GM21717 (cell line): ENCODE measurements around the gene SLC8B1.

Source experiments
- ATAC-seq: cut with Tn5 transposase; IDR thresholded peaks from one replicate; pipeline ENCODE4 v1.9.1; 2021; ENCODE audit warnings: mild to moderate bottlenecking, moderate library complexity; ENCODE audit not compliant: unreplicated experiment

Gene SLC8B1

DNA sequence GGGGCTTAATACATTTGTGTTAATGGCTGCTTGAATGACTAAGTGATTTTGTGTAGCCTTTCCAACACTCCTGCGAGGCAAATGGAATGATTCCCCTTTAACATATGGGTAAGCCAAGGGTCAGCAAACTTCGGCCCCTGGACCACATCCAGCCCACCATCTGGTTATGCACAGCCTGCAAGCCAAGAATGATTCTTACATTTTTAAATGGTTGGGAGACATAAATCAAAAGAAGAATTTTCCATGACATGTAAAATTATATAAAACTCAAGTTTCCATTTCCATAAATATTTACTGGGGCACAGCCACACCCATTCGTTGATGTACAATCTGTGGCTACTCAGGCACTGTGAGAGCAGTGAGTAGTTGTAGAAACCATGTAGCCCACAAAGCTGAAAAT lies 9.0 kb downstream of the SLC8B1 start:
- ATAC-seq: no peak

DNA sequence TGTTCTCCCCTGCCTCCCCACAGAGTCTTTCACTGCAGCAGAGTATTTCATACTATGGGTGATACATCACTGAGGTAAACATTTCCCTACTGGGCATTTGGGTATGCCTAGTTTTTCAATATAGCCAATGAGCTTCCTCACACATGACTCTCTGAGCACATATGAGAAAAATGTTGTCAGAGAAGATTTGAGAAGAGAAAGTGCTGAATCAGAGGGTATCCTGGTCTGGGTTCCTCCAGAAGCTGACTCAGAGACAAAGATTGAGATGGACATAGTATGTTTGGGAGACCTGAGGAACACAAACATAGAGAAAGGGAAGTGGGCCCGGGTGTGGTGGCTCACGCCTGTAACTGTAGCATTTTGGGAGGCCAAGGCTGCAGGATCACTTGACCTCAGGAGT lies 12.6 kb downstream of the SLC8B1 start:
- ATAC-seq: no peak

DNA sequence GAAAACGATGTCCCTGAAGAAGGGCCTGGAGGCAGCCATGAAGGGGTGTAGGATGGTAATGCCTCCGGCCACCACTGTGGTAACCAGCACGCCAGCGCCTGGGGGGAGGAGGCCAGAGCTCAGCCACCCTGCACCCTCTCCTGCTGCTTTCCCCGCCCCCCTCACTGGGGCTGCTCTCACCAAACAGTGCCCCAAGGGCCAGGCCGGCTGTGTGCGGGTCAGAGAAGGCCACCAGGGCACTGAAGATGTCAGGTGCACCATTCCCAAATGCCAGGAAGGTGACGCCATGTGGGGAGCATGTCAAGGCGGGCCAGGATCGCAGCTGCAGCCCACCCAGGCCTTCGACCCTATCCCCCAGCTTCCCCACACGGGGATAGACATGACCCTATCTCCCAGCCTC lies 14.5 kb downstream of the SLC8B1 start:
- ATAC-seq: no peak

DNA sequence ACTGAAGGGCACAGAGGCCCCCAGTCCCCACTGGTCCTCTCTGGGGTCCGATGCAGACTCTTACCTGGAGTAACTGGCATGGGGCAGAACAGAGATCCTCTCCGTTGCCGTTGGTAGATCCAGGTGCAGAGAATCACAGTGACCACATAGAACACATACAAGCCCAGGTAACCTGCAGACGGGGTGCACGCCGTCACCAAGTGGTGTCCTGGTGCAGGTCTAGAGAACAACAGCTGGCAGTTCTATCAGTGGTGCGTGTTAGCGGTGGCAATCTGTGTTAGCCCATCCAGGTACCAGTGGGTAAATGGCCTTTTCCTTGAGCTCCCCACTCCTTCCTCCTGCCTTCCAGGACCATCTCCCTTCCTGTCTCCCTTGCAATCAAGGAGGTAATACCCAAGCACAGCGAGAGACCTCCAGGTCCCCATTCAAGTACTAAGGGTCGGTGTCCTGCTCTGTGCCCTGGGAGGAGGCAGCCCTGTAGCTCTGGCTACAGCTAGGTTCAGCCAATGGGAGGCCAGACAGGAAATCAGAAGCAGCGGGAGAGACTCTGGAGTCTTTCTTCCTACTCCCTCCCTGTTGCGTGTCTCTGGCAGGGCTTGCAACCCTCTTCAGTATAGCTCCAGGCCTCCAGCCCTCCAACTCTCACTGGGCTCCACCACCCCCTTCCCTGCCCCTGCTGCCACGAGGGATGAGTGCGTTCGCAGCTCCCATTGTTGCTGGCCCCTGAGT lies 15.8 kb downstream of the SLC8B1 start:
- ATAC-seq: no peak

DNA sequence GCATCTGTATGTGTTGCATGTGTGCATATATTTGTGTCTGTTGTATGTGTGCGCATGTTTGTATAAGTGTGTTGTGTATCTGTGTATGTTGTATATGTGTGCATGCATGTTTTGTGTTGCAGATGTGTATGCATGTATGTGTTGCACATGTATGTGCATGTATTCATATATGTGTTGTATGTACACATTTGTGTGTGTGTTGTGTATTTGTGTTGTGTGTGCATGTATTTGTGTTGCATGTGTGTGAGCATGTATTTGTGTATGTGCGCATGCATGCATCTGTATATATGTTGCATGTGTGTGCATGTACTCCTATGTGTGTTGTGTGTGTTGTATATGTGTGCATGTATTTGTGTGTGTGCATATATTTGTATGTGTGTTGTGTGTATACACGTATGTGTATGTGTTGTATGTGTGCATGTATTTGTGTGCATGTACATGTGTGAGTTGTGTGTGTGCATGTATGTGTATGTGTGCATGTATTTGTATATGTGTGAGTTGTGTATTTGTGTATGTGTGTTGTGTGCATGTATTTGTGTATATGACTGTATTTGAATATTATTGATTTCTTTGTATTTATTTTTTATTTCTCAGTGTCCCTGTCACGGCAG lies 16.8 kb downstream of the SLC8B1 start:
- no peak for ATAC-seq

DNA sequence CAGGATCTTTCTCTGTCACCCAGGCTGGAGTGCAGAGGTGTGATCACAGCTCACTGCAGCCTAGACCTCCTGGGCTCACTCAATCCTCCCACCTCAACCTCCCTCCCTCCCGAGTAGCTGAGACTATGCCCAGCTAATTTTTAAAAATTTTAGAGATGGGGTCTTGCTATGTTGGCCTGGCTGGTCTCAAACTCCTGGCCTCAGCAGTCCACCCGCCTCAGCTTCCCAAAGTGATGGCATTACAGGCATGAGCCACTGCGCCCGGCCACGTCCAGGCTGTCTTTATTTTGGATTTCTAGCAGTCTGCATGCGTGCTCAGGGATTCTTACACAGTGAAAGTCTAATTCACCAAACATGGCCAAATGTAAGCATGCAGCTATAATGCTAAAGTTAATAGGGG lies 17.8 kb downstream of the SLC8B1 start:
- ATAC-seq: no peak

DNA sequence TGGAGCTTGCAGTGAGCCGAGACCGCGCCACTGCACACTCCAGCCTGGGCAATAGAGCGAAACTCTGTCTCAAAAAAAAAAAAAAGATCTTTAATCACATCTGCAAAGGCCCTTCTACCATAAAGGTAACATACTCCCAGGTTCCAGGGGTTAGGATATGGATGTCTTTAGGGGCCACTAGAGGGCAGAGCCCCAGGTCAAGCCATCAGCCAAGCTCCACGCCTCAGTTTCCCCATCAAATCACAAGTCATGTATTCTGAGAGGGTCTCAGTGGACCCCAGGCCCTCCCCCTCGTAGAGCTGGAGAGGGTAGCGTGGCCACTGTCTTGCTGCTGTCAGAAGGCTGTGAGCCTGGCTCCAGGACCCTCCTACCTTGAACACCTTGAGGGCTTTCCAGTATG lies 18.8 kb downstream of the SLC8B1 start:
- no peak for ATAC-seq

DNA sequence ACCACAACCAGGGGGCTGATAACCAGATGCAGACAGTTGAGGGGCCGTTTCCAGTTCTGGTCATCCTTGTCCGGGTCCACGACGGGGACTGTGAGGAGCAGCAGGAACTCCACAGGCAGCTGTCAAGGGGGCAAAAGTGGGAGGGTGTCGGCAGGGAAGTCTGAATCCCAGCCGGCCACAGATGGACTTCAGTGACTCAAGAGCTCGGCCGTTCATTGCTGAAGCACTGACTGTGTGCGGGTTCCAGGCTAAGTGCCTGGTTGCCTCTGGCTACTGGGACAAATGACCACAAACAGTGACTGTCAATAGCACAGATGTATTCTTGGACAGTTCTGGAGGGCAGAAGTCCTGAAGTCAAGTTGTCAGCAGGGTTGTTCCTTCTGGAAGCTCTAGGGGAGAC lies 19.6 kb downstream of the SLC8B1 start:
- no peak for ATAC-seq

DNA sequence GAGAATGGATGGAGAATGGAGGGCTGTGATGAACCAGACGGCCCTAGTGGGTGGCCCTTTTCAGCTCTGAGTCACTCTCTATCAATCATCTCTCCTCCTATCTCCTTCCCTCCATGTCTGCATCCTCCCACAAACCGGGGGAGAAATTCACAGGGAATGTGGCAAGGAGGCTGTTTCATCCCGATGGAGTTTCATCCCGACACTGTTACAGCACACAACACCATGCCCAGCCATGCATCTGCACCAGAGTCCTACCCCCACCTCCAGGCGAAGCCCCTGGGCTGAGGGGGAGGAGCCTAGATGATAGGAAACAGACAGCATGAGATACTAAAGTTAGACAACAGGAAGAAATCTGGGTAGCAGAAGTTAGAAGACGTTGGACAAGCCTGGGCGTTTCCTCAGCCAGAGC lies 20.8 kb downstream of the SLC8B1 start:
- ATAC-seq: no peak

DNA sequence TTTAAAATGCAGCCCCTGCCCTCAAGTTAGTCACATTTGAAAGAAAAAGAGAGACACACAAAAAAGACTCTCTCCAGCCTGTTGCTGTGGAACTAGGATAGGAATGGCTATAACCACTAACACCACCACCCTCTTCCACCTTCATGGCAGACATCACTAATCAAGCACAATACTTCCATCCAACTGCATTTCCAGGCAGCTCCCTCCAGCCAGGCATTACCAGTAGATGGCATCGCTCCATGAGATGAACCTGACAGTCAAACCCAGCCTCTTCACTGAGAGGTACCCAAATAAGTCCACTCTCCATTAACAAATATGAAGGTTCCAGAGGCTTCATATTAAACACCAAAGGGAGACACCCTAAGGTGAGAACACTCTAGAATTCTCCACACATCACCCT lies 24.4 kb downstream of the SLC8B1 start:
- no peak for ATAC-seq

DNA sequence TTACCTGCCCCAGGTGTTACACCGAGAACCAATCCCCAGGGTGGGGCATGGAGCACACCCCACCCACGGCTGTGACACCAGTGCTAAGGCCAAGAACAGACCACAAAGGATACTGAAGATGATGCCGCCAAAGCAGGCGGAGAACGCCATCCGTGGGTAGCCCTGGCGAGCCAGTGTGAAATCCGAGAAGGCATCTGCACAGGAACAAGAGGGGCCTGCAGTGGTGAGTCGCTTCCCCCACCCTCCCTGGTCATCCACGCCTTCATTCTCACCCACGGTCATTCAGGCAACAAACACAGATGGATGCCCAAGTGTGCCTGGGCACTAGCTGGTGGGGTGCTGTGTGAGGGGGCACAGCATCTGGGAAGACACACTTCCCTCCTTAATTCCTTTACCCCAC lies 28.5 kb downstream of the SLC8B1 start:
- ATAC-seq: no peak

DNA sequence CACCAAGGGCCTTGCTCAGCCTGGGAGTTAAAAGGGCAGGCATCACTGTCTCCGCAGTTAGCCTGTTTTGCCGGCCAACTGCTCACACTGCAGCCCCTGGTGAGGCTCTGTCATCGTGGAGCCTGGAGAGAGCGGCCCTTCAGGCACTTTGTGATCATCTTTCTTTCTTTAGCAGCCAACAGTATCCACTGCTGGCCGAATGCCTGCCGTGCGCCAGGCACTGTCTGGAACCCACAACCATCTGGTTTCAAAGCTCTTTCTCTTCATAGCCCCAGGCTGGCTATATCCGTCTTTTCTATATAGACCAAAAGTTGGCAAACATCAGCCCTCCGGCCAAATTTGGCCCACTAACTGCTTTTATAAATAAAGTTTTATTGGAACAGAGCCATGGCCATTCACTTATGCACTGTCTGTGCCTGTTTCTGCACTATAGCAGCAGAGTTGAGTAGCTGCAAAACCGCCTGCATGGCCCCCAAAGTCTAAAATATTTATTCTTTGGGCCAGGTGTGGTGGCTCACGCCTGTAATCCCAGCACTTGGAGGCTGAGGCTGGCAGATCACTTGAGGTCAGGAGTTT lies 29.5 kb downstream of the SLC8B1 start:
- ATAC-seq: no peak

DNA sequence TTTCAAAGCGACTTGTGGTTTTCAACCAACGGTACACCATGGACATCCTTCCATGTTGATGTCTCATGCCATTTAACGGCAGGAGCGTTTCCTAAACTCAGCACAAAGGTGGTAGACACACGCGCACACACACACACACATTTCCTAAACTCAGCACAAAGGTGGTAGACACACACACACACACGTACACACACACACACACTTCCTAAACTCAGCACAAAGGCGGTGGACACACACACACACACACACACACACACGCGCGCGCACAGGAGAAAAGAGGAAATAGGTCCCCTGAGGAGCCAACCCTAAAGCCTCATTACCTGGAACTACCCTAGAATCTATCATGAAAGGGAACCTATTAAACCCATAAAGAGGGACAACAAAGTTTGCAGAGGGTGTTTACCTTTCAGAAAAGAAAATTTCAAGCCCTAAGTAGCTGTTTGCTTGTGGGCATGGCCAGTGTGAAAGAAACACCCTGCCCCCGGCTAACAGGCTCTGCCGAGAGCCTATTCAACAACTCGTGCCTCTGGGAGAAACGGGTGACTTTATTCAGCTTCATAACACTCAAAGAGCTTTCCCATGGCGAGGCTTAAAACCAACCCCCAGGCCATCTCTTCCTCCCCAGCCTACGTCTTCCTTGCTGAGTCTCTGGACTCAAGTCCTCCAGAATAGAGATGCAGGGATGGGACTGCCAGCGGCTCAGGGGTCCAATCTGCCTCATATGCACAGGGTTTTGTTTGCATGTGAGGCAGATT lies 31.8 kb downstream of the SLC8B1 start:
- no peak for ATAC-seq

DNA sequence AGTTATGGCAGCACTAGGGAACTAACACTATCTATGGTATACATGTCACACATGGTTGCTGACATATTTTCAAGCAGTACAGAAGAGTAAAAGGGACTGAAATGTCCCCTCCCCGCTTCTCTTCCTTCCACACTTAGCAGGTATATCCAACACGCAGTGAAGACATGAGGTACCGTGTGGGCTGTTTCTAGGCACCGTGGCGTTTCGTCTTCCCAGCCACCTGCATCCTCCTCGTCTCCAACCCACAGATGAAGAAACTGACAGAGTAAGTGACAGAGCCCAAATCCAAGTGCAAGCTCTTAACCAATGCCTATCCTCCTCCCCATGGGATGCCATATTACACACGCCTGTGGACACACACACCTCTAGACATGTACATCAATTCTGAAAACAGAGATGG lies 32.4 kb downstream of the SLC8B1 start:
- ATAC-seq: no peak

DNA sequence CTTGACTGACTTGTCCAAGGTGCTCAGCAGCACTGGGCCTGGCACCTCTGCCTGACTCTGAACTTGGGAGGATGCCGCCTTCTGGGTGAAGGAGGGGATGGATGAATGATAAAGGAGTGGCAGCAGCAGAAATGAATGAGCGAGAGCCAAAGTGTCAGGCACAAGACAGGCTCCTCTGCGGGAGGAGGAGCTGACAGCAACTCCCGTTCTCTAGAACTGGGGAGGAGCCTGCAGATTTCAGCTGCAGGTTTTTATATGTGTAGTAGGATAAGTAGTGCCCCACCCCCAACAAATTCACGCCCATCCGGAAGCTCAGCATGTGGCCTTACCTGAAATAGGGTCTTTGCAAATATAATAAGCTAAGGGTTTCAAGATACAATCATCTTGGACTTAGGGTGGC lies 33.1 kb downstream of the SLC8B1 start:
- no peak for ATAC-seq

DNA sequence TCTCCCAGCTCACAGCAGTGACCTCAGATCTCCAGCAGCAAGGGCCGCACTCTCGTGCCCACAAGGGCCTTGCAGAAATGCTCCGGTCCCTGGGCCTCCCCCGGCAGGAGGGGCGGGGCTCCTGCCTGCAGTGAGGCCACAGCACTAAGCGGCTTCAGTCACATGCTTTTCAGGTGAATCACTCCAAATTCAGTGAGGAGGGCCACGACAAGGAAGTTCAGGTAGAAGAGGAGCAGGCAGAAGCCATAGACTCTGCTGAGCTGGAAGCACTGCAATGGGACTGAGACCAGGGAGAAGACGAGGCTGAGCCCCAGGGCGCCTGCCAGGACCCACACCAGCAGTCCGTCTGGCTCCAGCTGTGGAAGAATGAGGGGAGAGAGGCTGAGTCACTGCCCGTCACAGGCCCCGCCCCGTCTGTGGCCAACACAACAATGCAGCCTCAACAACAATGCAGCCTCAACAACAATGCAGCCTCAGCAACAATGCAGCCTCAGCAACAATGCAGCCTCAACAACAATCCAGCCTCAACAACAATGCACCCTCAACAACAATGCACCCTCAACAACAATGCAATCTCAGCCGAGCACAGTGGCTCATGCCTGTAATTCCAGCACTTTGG lies 35.2 kb downstream of the SLC8B1 start:
- ATAC-seq: no peak

DNA sequence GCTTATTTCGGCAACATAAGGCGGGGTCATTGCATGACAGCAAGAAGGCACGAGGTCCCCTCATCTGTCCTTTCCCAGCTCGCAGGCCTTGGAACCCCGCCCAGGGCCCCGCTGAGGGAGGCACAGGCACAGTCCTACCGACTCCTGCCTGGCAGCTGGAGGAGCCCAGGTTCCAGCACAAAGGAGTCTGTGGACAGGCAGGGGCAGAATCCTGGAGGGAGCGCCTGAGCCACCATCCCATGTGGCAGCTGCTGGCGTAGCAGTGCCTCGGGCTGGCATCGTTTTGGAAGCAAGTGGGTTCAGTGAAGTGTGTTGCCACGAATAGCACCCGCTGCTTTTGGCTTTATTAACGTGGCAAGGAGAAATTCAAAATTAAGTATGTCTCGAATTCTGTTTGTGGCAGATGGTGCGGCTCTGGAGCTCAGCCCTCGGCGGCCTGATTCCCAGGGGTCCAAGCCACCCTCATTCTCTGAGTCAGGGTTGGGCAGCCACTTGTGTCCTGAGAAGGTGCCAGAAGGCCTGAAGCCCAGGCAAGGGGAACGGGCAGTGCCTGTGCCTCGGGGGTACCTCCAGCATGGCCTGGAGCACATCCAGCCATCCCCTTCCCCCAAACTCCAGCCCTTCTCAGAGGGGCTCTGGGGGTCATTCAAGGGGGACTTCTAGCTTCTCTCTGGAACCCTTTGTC lies 35.9 kb downstream of the SLC8B1 start:
- ATAC-seq: no peak

DNA sequence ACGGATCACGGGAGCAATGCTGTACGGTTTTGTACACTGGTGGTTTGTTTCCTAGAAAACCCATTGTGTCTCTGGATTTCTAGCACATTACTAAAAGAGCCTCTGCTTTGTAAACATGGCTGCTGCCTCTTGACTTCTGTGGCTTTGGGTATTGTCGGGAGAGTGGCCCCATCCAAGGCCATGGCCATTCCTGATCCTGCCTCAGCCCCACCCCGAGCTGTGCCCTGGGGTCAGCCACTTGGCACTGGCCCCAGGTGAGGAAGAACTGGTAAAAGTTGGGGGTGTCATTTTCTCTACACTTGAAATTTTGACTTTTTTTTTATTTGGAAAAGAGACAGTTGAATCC lies 36.5 kb downstream of the SLC8B1 start:
- no peak for ATAC-seq

DNA sequence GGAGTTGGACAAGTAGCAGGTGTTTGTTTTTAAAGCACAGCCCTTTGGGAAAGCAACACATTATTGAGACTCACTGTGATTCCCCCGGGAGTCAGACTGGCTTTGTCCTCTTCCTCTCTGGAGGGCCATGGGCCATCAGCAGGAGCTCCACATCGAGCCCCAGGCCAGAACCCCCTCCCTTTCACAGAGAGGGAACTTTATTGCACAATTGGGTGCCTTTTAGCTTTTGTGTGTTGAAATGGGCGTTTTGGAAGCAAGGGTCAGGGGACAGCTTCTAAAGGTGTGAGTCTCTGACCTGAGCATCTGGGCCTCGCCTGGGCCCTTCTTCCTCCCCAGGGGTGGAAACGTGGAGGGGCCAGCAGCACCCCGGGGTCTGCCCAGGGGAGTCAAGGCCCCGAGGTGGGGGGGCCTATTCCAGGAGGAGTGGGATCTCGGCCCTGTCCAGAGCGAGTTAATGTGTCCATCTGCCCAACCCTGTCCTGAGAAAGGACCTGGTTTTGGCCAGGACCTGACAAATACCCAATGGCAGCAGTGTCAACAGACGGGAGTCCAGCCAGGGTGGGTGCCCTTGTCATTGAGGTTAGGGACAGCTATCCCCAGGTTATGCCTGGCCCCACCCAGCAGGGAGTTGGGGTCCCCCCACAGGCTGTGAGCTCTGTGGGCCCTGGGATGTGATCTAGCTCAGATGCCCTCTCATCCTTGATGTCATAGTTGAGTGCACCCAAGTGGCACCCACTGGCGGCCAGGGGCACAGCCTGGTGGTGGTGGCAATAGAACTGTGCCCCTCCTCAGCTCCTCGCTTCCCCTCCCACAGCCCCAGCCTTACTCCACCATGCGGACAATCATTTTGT lies 37.1 kb downstream of the SLC8B1 start:
- ATAC-seq: no peak

DNA sequence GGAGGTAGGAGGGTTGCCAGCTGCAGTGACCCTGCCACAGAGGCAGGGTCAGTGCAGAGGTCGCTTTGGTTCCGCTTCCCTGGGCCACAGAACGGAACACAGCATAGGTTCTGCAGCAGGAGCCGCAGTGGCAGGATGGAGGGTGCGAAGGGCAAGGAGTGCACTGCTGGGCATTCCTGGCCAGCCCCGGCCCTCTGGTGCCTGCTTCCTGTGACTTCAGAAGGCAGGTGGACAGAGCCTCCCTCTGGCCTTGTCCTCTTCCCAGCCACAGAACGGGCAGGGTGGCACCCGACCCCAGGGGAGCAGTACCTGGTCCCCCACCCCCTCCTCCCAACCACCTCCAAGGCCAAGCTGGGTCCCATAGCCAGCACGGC lies 37.7 kb downstream of the SLC8B1 start:
- no peak for ATAC-seq
